PFSK-1 (cell line): ENCODE results near the gene SLC22A13.

Source experiments
- POLR2AphosphoS5 ChIP-seq: IDR thresholded peaks from 2 replicates; pipeline ENCODE4 v1.6.1; 2012; ENCODE audit warnings: low read depth, mild to moderate bottlenecking, control low read depth, low read length, moderate library complexity
- REST ChIP-seq, 2 experiments: IDR thresholded peaks; 2 replicates each; pipeline versions ENCODE4 v1.6.1 to v1.8.0; 2011 to 2012; ENCODE audit warnings: low read depth in 2 of 2, low read length in 2 of 2, control low read depth in 1 of 2, inconsistent platforms in 1 of 2, mild to moderate bottlenecking in 1 of 2, moderate library complexity in 1 of 2; ENCODE audit not compliant: insufficient read depth in 1 of 2
- TAF1 ChIP-seq: IDR thresholded peaks from 2 replicates; pipeline ENCODE4 v1.6.1; 2012; ENCODE audit warnings: low read length, control low read depth, borderline replicate concordance; ENCODE audit not compliant: insufficient read depth

- TF ChIP-seq TAF1 = no peak
- no peak for TF ChIP-seq POLR2AphosphoS5
- TF ChIP-seq REST (IDR thresholded peaks at IDR 0.05; ENCODE audit: insufficient read depth in 1 of 2, low read depth in 2 of 2, low read length in 2 of 2) = no peak
Measured at GRCh38 chr3:38224357-38224756, 41.3 kb upstream of the SLC22A13 start.
